Measurements from ENCODE around the gene PALLD.

GRCh38 chr4:168557658-168558057 is 60.8 kb downstream of the PALLD start:
- no peak for TF ChIP-seq SMAD4 (CRISPR knock-in tag; IDR thresholded peaks at IDR 0.05)
- TF ChIP-seq ERG (CRISPR knock-in tag; IDR thresholded peaks at IDR 0.05): no peak
- TF ChIP-seq ZNF423 (CRISPR knock-in tag; IDR thresholded peaks at IDR 0.05): no peak
- no peak for TF ChIP-seq CTCF (IDR thresholded peaks at IDR 0.05)
- TF ChIP-seq TEAD4 (CRISPR knock-in tag; IDR thresholded peaks at IDR 0.05): no peak
- TF ChIP-seq E2F1 (CRISPR knock-in tag; IDR thresholded peaks at IDR 0.05): no peak

Measured in WTC11 (cell line).